NB4 (cell line): ENCODE results near the gene DDX3X.
"Not testable (repeated sequence)": the region's sequence is repeated elsewhere in the genome, so short reads cannot be mapped to it uniquely, and the experiment has no call there.

Experiments
- DNase-seq: peaks from one replicate; pipeline ENCODE4 v3.0.0; 2010; ENCODE audit warnings: low read depth
- H3K4me3 ChIP-seq: one replicate; pipeline ENCODE4 v1.5.1; 2011; ENCODE audit warnings: mild to moderate bottlenecking, low read depth, low read length, moderate library complexity
- CTCF ChIP-seq: IDR thresholded peaks from one replicate; pipeline ENCODE4 v1.5.1; 2012; ENCODE audit warnings: low read depth, low read length
- MYC ChIP-seq: IDR thresholded peaks from 2 replicates; pipeline ENCODE4 v1.6.1; 2011; ENCODE audit warnings: low read depth, low read length
- POLR2A ChIP-seq: IDR thresholded peaks from 2 replicates; pipeline ENCODE4 v1.6.1; 2011; ENCODE audit warnings: mild to moderate bottlenecking; ENCODE audit not compliant: insufficient read length; ENCODE audit errors: extremely low read depth
- TF ChIP-seq, protein P1 (sequence below): IDR thresholded peaks from 2 replicates; pipeline ENCODE4 v1.6.1; 2011; ENCODE audit warnings: low read depth, low read length

DDX3X gene

DNA sequence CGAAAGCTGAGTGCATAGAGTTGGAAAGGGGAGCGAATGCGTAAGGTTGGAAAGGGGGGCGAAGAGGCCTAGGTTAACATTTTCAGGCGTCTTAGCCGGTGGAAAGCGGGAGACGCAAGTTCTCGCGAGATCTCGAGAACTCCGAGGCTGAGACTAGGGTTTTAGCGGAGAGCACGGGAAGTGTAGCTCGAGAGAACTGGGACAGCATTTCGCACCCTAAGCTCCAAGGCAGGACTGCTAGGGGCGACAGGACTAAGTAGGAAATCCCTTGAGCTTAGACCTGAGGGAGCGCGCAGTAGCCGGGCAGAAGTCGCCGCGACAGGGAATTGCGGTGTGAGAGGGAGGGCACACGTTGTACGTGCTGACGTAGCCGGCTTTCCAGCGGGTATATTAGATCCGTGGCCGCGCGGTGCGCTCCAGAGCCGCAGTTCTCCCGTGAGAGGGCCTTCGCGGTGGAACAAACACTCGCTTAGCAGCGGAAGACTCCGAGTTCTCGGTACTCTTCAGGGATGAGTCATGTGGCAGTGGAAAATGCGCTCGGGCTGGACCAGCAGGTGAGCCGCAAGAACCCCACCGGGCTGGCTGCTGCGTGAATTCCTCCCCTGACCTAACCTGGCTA is at the start of gene DDX3X:
TSS of gene DDX3X (plus strand) at position 419 of the 619 bp plus-strand sequence. CDS start at position 510, 91 bp downstream.
- TF ChIP-seq POLR2A: peak; percentile 98
- TF ChIP-seq, protein P1, sequence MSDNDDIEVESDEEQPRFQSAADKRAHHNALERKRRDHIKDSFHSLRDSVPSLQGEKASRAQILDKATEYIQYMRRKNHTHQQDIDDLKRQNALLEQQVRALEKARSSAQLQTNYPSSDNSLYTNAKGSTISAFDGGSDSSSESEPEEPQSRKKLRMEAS: peak; percentile 57
- no peak for TF ChIP-seq CTCF
- peak; percentile 45; the same call in 1 of the 2 replicates for TF ChIP-seq MYC
- DNase-seq: peak; percentile 87
- peak within 1 kb of the TSS; percentile 90 for H3K4me3 ChIP-seq

DNA sequence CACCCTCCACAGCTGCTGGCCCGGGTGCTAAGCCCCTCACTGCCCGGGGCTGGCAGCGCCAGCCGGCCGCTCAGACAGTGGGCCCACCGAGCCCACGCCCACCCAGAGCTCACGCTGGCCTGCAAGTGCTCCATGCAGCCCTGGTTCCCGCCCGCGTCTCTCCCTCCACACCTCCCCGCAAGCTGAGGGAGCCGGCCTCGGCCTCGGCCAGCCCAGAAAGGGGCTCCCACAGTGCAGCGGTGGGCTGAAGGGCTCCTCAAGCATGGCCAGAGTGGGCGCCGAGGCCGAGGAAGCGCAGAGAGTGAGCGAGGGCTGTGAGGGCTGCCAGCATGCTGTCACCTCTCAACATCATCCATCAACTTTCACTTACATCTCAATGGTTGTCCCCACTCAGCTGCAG is 48.0 kb upstream of the DDX3X start:
- H3K4me3 ChIP-seq, DNase-seq: not testable (repeated sequence)

GRCh38 chrX:41288641-41289040 is 45.3 kb upstream of the DDX3X start:
- no peak for DNase-seq
- no peak overlapping the region for H3K4me3 ChIP-seq
- TF ChIP-seq MYC (no peak), CTCF (no peak)
- TF ChIP-seq, protein P1: no peak

DNA sequence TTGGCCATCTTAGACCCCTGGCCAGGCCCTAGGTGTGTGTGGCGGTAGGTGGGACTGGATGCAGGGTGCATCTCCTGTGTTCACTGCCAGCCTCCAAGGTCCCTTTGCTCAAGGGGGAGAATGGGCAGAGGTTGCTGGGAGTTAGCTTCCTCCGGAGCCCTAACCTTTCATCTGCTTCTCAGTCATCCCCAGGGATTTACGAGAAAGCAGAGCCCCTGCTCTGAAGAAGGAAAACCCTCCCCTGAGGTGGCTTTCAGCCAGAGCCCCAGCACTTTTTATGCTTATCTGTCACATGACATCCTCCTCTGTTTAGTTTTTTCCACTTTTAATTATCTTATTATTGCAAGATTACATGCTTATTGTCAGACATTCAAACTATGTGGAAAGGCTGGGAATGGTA is 44.9 kb upstream of the DDX3X start:
- H3K4me3 ChIP-seq: no peak overlapping the region
- DNase-seq: no peak
- no peak for TF ChIP-seq CTCF
- TF ChIP-seq, protein P1: no peak
- TF ChIP-seq MYC: no peak
- no peak for TF ChIP-seq POLR2A

DNA sequence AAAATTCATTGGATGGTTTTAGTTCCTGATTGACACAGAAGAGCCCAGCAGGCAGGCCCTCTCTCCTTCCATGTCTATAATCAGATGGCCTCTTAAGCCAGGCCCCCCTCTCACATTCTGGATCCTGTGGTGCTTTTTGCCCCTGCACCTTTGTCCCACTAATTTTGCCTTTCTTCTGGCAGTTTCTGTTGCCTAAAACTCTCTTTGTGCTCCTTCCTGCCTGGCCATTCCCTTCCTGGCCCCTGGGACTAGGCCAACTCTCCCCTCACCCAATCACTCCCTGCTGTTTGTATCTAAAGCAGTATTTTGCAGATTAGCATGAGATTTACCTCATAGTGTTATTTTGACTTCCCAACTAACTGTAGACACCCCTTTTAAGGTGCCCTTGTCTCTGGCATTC is 42.7 kb upstream of the DDX3X start:
- no peak for DNase-seq
- TF ChIP-seq, protein P1: no peak
- no peak overlapping the region for H3K4me3 ChIP-seq

- peak; percentile 35 for DNase-seq
Observed at GRCh38 chrX:41293269-41293668, 40.7 kb upstream of the DDX3X start.

More at GRCh38 chrX:41293269-41293668, 40.7 kb upstream of the DDX3X start:
- TF ChIP-seq MYC: no peak
- TF ChIP-seq, protein P1: no peak
- no peak for TF ChIP-seq CTCF
- TF ChIP-seq POLR2A: no peak
- no peak overlapping the region for H3K4me3 ChIP-seq
